DMS 273 treated with DMSO at 0.1 percent for 48 hours (cell line): ENCODE data around the gene NDUFAF2.
"Not testable (repeated sequence)": the region's sequence is repeated elsewhere in the genome, so short reads cannot be mapped to it uniquely, and the experiment has no call there.

Experiments
- DNase-seq: peaks from one replicate; lab custom pipeline; 2025; lab: John Stamatoyannopoulos, UW

NDUFAF2 gene

DNA sequence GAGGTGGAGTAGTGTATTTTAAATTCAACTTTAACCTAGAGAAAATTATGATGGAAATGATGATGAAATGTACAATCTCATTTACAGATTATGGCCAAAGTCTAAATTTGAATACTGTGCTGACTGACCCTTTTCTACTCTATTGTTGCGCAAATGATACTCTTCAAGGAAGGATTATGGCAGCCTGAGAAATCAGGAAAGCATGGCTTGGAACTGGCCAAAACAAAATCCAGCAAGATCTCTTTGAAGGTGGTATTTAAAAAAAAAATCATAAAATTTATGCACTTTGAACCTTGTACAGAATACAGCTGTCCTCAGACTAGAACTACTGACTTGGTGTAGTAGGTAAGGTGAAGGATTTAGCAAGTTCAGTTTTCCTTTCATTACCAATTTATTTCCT, 105.3 kb downstream of the NDUFAF2 start:
- DNase-seq, result no peak

DNA sequence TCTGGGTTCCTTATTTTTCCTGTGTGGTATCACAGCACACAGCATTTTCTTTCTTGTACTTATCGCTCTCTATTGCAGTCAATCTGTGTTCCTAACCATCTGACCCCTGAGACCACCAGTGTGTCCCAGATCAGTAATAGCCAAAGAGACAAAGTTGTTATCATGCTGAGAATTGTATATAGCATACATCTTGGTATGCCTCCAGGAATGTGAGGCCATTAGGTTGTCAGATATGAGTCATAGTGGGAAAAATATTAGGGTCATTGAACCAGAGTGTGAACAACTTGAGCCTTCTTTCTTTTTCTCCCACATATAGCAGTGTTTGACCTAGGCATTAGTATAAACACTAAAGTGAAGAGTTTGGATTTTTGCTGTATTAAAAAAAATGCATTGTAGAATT, 106.3 kb downstream of the NDUFAF2 start:
- no peak for DNase-seq

DNA sequence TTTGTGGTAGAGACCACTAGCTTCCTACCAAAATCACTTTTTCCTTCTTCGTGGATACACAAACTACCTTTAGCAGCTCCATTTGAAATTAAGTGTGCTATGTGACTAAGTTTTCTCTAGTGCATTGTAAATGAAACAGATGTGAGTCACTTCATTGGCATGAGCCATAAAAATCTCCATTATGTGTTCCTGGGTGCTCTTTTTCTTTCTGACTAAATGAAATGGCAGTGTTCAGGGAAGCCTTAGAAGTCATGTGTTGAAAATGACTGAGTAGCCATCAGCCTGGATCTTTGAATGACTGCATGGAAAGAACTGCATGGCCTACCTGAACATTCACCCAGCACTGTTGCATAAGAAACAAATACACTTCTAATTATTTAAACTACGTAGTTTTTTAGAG, 107.9 kb downstream of the NDUFAF2 start:
- DNase-seq, result no peak

DNA sequence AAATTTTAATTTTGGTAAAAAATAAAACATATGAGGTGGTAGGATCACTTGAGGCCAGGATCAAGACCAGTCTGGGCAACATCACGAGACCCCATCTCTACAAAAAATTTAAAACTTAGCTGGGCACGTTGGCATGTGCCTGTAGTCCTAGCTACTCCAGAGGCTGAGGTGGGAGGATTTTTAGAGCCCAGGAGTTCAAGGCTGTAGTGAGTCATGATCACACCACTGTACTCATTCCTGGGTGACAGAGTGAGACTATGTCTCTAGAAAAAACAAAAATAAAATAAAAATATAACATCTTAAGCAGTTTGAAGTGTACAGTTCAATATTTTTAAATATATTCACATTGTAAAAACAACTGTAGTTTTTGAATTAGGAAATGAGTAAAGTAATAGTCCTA, 108.9 kb downstream of the NDUFAF2 start:
- DNase-seq, result no peak

DNA sequence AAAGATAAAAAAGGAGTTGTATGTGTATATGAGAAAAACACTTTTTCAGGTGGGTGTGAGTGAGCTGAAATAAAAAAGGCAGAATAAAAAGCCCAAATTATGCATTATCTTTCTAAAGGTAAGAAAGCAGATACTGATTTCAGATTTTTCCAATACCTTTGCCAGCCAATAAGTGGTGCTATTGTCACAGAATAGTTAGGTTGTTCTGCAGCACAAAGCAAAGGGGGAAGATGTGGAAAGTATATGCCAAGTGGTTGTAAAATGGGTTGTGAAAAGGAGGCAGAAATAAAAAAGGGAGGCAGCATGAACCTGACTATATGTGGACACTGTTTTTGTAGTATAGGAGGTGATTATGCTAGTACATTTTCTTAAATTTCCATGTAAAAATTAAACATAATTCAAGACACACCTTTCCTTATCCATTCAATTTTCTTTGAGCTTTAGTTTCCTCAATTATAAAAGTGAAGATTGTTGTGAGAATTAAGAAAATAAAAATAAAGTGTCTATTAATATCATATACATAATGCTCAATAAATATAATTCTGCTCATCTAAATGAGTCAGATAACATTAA, 110.5 kb downstream of the NDUFAF2 start:
- peak; percentile 43 for DNase-seq

DNA sequence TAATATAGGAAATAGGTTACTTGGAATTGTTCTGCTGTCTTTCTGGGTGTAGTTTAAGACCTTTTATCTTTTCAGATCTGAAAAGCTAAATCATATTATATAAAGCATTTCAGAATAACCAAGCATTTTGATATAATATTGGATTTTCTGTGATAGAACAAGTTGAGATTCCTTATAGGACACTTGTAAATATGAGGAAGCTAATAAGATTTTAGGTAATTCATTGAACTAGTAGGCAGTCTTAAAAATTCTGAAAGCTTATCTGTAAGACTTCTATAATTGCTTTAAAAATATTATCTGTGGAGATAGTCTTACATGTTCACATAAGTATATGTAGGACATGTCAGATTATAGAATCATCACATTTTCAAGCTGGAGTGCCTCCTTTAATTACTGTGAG, 114.5 kb downstream of the NDUFAF2 start:
- no peak for DNase-seq

DNA sequence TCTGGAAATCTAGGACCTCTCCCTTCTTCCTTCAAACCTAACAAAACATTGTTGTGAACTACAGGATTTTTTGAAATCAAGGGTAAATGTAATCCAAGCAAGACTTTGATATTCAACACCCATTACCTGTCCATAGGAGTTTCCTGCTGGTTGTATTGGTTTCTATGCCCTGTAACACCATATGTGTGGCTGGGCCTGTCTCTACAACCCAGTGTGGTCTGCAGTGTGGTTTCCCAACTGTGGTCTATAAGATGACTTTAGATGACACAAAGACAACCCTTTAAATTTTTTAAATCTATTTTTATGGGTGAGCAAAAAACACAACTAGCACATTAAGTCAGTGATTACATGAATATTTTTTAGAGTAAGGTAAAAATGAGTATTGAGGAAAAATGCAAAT, 124.1 kb downstream of the NDUFAF2 start:
- no peak for DNase-seq

DNA sequence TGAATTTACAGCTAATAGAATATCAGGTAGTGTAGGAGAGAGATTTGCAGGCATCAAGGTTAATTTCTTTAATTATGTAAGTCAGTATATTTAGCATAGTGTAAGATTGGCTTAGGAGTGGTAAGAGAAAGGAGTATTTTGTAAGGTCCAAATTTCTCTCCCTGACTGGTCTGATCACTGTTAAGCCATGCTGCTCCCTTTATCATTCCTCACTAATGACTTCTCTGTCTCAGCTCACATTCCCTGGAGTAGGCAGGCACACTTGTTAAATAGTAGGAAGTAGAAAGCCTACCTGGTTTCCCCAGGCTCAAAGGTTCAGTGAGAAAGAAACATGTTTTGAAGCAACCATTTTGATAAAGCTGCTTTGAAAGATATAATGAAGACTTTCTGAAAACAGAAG, 126.5 kb downstream of the NDUFAF2 start:
- no peak for DNase-seq

DNA sequence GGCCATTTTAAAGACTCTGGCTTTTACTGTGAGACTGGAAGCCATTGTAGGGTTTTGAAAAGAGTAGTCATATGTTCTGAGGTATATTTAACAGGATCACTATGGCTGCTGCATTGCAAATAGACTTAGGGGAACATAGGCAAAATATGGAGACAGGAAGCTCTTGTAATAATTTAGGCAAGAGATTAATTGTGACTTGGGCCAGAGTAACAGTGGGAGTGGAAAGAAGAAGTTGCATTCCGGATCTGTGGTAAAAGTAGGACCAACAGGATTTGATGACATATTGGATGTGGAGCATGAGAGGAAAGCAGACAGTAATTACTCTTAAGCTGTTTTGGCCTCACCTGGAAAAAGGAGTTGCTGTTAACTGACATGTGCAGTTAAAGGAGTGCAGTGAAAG, 131.6 kb downstream of the NDUFAF2 start:
- DNase-seq, result no peak

DNA sequence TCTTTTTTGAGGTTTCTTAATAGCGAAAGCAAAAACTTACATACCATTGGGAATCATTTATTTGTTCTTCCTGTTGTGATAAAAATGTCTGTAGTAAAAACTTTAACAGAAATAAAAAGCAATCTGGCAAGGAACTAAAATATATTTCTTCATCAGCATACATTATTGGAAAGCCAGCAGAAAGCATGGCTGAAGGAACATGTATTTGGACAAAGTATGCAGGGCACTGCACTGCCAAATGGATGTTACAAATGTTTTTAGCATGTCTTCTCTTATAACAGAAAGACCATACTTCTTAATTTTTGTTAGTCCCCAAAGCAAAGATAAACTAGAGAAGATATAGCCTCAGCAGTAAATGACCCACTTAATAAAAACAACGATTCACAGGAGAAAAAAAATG, 136.7 kb downstream of the NDUFAF2 start:
- no peak for DNase-seq

DNA sequence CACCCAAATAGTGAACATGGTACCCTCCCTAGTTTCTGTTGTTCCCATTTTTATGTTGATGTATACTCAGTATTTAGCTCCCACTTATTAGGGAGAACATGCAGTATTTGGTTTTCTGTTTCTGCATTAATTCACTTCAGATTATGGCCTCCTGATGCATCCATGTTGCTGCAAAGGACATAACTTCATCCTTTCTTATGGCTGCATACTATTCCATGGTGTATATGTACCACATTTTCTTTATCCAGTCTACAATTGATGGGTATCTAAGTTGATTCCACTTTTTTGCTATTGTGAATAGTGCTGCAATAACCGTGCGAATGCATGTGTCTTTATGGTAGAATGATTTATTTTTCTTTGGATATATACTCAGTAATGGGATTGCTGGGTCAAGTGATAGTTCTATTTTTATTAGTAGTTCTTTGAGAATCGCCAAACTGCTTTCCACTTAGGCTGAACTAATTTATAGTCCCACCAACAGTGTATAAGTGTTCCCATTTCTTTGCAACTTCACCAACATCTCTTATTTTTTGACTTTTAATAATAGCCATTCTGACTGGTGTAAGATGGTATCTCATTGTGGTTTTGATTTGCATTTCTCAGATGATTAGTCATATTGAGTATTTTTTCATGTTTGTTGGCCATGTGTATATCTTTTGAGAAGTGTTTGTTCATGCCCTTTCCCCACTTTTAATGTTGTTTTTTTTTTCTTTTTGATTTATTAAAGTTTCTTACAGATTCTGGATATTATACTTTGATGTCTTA, 137.7 kb downstream of the NDUFAF2 start:
- no peak for DNase-seq

DNA sequence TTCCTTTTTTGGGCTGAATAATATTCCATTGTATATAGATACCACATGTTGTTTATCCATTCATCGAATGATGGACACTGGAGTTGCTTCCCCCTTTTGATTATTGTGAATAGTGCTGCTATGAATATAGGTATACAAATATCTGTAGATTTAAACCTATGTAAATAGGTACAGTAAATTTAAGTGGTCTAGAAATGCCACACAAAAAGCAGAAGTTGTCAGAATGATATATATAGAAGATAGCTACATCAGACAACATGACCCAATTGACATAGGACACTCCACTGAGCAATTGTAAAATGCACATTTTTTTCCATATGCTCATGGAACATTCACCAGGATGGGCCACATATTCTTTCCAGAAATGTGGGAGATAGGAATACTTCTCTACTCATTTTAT, 139.7 kb downstream of the NDUFAF2 start:
- DNase-seq, result no peak

DNA sequence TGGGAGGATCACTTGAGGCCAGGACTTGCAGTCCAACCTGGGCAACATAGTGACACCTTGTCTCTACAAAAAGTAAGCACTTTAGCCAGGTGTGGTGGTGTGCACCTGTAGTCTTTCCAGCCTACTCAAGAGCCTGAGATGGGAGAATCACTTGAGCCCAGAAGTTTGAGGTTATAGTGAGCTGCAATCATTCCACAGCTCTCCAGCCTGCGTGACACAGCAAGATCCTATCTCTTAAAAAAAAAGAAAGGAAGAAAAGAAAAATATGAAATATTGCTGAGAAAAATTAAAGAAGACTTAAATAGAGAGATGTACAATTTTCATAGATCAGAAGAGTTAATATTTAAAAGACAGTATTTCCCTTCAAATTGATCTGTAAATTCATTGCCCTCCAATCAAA, 140.9 kb downstream of the NDUFAF2 start:
- DNase-seq, result no peak

DNA sequence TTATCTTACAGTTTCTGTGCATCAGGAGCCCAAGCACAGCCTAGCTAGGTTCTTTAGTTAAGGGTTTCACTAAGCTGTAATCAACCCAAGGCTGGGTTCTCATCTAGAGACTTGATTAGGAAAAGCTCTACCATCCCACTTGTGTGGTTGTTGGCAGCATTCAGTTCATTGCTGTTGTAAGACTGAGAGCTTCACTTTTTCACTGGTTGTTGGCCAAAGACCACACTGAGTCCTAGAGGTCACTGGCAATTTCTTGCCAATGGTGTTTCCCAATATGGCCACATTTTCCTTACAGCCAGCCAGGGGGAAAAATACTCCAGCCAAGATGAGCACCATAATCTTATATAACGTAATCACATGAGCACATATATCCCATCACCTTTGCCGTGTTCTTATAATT, 142.9 kb downstream of the NDUFAF2 start:
- DNase-seq, result no peak

DNA sequence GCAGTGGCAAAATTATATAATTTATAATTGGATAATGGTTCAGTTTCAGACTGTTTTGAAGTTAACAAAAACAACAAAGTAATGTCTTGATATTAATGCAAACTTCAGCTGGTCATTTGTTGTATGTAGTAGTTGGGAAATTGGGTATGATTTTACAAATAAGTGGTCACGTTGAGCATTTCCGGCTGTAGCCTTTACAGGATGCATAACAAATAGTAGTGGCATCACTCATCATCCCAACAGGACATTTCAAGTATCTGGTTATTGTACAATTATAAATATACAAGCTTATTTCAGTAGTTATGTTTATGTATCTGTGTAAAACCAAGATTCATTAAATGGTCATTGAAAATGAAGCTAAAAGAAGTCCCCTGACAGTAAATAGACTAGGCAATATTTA, 144.3 kb downstream of the NDUFAF2 start:
- DNase-seq, result no peak

DNA sequence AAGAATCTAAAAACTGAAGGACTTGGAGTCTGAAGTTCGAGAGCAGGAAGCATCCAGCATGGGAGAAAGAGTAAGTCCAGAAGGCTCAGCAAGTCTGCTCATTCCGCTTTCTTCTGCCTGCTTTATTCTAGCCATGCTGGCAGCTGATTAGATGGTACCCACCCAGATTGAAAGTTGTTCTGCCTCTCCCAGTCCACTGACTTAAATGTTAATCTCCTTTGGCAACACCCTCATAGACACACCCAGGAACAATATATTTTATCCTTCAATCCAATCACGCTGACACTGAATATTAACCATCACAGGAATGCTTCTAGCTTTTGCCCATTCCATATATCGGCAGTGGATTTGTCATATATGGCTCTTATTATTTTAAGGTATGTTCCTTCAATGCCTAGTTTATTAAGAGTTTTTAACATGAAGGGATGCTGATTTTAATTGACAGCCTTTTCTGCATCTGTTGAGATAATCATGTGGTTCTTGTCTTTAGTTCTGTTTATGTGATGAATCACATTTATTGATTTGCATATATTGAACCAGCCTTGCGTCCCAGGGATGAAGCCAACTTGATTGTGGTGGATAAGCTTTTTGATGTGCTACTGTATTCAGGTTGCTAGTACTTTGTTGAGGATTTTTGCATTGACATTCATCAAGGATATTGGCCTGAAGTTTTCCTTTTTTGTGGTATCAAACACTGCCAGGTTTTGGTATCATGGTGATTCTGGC, 148.2 kb downstream of the NDUFAF2 start:
- not testable (repeated sequence) for DNase-seq

DNA sequence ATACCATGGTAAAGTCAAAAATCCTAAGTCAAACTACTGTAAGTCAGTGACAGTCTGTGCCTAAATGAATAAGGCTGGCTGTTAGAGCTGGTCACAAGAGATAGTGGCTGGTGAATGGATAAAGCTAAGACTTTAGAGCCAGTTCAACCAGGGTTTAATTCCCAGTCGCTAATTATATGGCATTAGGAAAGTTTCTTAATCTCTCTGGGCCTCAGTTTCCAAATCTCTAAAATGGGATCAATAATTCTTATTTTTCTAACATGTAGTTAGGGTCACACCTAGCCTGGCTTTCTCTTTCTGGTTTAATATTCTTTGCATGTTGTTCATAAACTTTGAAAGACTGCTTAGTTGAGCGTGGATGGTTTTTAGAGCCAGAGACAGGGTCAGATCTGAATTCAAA, 152.5 kb downstream of the NDUFAF2 start:
- DNase-seq, result no peak

DNA sequence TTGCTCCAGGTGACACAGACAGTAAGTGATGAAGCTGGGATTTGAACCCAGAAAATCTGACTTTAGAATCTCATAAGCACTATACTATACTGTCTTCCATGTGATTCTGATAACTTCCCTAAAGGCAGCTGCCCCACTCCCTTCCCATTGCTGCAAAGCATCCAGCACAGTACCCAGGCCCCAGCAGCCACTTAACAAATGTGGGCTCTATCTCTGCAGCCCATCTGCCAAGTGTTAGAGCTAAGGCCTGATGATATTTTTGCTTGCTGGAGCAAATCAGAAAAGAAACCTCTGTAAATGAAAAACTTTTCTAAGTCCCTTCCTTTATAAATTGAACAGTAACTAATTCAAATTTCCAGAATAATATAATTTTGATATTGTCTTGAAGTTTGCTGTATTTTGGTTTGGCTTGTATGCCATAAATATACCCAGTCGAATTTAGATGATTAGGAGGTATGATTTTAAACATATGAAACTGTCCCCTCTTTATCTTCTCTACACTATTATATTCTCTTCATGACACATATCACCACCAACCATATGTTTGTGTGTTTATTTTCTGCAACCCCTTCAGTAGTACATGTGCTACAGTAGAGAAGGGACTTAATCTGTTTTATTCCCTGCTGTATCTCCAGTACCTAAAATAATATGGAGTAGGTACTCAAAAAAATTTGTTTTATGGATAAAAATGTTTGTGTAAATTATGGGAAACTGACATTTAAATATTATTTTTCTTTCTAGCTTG, 153.4 kb downstream of the NDUFAF2 start:
- DNase-seq, result no peak

DNA sequence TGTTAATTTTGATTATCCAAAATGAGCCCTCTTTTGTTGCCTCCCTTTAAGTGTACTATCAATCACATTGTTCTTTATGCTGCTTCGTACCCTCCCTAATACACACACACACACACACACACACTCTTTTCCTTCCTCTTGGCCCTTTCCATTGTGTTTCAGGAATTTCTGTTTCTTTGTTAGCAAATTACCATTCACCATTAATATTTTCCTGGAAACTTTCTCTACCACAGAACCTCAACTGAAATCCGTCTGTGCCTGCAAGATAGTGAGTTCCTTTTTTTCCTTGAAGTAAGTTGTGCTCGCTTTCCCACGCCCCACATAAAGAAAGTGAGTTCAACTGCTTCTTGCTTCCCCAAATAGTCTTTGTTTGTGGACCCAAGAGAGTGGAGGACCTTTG, 155.4 kb downstream of the NDUFAF2 start:
- no peak for DNase-seq

DNA sequence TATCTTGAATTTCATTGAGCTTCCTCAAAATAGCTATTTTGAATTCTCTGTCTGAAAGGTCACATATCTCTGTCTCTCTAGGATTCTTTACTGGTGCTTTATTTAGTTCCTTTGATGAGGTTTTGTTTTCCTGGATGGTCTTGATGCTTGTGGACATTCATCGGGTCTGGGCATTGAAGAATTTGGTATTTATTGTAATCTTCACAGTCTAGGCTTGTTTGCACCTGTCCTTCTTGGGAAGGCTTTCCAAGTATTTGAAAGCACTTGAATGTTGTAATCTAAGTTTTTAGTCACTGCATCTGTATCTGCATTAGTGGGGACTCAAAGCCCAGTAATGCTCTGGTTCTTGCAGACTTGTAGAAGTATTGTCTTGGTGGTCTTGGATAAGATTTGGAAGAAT, 169.4 kb downstream of the NDUFAF2 start:
- no peak for DNase-seq

DNA sequence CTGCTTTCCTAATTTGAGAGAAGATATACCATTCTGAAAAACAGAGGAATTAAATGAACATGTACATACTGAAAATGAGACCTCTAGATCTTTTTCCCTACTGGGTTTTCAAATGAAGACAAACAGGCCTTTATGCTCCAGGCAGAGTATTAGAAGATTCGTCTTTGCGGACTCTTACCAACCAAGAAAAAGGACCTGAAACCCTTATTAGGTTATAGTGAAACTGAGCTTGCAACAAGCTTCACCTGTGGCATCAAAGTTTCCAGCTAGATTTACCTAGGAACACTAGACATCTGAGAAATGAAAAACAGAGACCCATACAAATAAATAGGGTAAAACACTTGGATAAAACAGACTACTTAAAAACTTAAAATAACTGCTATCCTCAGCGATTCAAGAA, 171.0 kb downstream of the NDUFAF2 start:
- no peak for DNase-seq

DNA sequence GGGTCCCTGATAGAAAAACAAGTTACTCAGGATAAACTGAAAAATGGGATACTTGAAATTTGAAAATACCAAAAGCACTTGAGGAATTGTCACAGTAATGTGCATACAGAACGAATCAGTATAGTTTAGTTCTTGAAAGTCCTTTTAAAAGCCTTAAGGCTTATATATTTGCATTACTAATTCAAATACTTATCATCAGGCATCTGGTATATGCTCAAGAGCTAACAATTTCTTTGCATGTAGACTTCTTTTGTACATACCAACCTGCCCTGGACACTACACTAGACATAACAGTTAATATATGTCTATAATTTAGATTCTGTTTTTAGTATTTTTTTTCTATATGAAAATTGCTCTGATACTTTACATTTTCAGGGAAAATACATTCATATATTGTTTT, 174.1 kb downstream of the NDUFAF2 start:
- no peak for DNase-seq

DNA sequence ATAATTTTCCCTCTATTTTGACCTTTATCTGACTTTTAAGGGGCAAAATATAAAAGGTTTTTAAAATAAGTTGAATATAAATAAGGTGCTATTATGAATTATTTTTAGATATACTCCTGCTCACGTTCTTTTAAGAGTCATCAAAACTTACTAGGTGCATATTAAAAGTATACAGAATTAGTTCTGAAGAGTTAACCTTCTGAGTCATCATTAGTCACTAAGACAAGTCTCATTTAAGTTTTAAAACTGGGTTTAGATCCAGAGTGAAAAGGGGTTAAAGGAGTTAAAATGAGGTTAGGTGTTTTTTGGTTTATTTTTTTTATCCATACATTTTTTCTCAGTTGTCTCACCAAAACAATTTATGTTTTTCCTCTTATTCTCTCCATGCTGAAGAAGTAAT, 175.5 kb downstream of the NDUFAF2 start:
- DNase-seq, result no peak
